Chondrocyte (in vitro differentiated cells): ENCODE data around the gene LDLRAD4. TPM values are rescaled to one million over a fixed set of nuclear protein-coding genes. Genes with fewer than 3 reads are reported as not detected.

Experiments
- DNase-seq: peaks from one replicate; pipeline ENCODE4 v3.0.0; 2021; ENCODE audit warnings: mixed read lengths, low spot score
- H3K27ac Mint-ChIP-seq: one replicate; pipeline ENCODE4 v1.8.0; 2021; ENCODE audit warnings: mild to moderate bottlenecking, moderate library complexity, mixed read lengths; ENCODE audit not compliant: unreplicated experiment
- H3K27me3 Mint-ChIP-seq: 2 replicates; pipeline ENCODE4 v1.8.0; 2021; ENCODE audit warnings: low read depth, mixed read lengths
- H3K36me3 Mint-ChIP-seq: 2 replicates; pipeline ENCODE4 v1.8.0; 2021; ENCODE audit warnings: low read depth, mixed read lengths
- H3K4me1 Mint-ChIP-seq: 2 replicates; pipeline ENCODE4 v1.8.0; 2021; ENCODE audit warnings: low read depth, mild to moderate bottlenecking, mixed read lengths
- H3K4me3 Mint-ChIP-seq: one replicate; pipeline ENCODE4 v1.8.0; 2021; ENCODE audit warnings: mild to moderate bottlenecking, moderate library complexity, mixed read lengths; ENCODE audit not compliant: unreplicated experiment
- H3K9me3 Mint-ChIP-seq: 2 replicates; pipeline ENCODE4 v1.8.0; 2021; ENCODE audit warnings: low read depth, mixed read lengths
- total RNA-seq: library from RNA; stranded (reverse); gene quantifications from 3 replicates; pipeline ENCODE4 v1.2.1, GENCODE V29; 2021
- TF ChIP-seq, protein P1 (sequence below): fragments of 200-600 bp; sonication (generic); IDR thresholded peaks from 2 replicates; pipeline ENCODE4 v1.5.0; 2021; ENCODE audit warnings: antibody characterized with exemption, mild to moderate bottlenecking, moderate library complexity

Gene LDLRAD4
- total RNA-seq, 1 donor from 2014 or later: 80.5 TPM

DNA sequence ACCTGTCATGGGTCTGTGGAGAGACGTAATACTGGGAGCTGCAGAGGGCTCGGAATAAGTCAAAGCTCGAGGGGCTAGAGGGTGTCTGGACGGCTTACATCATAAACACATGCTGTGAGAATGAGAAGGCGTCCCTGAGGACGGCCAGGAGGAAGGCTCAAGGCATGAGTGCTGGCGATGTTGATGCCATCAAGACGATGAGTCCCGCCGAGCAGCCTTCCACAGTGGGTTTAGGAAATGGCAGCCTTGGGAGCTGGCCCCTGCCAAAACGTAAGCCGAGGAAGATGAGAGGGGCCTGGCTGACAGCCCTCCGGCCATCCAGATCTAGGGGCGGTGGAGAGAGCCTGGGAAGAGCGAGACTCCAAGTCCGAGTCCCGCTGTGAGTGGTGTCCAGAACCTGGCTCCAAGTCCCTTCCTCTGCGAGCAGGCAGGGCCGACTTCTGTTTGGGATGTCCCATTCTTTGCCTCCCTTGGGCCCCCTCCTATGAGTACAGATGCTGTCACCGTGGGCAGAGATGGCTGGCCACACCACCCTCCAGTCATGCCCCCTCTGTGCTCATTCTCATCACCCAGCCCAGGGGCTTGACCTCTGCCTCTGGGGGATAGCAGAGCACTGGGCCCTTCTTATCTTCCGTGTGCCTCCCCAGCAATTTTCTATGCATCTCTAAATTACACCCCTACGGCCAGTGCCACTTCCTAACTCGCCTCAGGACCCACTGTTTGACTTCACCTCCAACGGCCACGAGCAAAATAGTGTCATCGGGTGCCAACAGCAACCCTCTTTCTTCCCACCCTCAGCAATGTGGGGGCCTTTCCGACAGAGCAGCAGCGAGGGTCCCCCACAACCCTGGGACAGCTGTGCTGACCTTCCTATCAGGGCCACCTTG is 332.1 kb downstream of the LDLRAD4 start:
- peak; percentile 75 for DNase-seq
- Mint-ChIP-seq H3K27ac (no peak overlapping the region), H3K36me3 (peaks cover 3% of the 10 kb centered on the region), H3K4me1 (peaks cover 37% of the 10 kb centered on the region), H3K4me3 (no peak overlapping the region), H3K9me3 (no peaks in the 10 kb centered on the region), H3K27me3 (no peaks in the 10 kb centered on the region)
- TF ChIP-seq, protein P1, sequence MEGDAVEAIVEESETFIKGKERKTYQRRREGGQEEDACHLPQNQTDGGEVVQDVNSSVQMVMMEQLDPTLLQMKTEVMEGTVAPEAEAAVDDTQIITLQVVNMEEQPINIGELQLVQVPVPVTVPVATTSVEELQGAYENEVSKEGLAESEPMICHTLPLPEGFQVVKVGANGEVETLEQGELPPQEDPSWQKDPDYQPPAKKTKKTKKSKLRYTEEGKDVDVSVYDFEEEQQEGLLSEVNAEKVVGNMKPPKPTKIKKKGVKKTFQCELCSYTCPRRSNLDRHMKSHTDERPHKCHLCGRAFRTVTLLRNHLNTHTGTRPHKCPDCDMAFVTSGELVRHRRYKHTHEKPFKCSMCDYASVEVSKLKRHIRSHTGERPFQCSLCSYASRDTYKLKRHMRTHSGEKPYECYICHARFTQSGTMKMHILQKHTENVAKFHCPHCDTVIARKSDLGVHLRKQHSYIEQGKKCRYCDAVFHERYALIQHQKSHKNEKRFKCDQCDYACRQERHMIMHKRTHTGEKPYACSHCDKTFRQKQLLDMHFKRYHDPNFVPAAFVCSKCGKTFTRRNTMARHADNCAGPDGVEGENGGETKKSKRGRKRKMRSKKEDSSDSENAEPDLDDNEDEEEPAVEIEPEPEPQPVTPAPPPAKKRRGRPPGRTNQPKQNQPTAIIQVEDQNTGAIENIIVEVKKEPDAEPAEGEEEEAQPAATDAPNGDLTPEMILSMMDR: no peak

DNA sequence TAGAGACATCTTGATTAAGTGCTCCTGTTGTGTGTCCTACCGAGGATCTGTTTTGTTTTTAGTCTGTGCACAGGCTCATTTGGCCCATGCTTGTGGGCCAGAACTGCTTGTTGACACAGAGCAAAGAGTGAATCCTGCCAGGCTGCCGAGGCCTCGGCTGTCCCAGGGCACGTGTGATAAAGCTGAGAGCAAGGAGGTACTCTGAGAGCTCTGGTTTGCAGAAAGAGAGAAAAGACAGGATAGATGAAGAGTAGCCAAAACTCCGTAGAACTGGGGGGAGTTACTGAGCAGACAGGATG is 332.7 kb downstream of the LDLRAD4 start:
- Mint-ChIP-seq H3K4me1 (peaks cover 43% of the 10 kb centered on the region), H3K36me3 (peaks cover 3% of the 10 kb centered on the region), H3K9me3 (no peaks in the 10 kb centered on the region), H3K27ac (no peak overlapping the region), H3K27me3 (no peaks in the 10 kb centered on the region), H3K4me3 (no peak overlapping the region)
- TF ChIP-seq, protein P1: no peak
- DNase-seq: peak; percentile 40

DNA sequence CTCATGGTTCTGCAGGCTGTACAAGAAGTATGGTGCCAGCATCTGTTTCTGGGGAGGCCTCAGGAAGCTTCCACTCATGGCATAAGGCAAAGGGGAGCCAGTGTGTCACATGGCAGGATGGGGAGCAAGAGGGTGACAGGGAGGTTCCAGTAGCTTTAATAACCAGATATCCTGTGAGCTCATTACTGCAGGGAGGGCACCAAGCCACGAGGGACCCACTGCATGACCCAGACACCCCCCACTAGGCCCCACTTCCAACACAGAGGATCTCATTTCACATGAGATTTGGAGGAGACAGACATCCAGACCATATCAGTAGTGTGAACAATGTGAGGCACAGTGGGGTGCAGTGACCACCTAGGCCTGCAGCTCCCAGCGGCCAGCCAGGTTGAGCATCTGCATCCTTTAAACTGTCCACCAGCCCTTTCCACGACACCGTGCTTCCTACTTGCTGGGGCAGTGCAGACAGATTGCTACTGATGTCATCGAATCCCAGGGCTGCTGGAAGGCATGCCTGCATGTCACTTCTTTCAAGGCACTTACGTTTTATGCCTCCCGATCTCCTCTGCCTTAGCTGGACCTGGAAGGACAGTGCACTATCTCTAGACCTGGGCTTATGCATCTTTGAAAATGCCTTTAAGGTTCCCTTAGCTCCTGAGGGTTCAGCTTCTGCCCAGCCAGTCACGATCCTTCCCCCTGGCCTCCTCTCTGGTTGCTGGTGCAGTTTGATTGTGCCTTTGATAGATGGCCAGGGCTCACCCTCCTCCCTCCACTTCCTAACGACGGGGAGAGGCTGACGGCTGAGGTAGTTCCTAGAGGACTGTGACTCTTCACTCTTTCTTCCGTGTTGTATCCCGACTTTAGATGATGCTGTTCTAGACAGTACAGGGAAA is 333.5 kb downstream of the LDLRAD4 start:
- H3K27ac Mint-ChIP-seq: no peak overlapping the region
- H3K36me3 Mint-ChIP-seq: peaks cover 3% of the 10 kb centered on the region
- DNase-seq: peak; percentile 46
- H3K4me3 Mint-ChIP-seq: no peak overlapping the region
- peaks cover 47% of the 10 kb centered on the region for H3K4me1 Mint-ChIP-seq
- TF ChIP-seq, protein P1: no peak
- H3K27me3 Mint-ChIP-seq: no peaks in the 10 kb centered on the region
- H3K9me3 Mint-ChIP-seq: no peaks in the 10 kb centered on the region

DNA sequence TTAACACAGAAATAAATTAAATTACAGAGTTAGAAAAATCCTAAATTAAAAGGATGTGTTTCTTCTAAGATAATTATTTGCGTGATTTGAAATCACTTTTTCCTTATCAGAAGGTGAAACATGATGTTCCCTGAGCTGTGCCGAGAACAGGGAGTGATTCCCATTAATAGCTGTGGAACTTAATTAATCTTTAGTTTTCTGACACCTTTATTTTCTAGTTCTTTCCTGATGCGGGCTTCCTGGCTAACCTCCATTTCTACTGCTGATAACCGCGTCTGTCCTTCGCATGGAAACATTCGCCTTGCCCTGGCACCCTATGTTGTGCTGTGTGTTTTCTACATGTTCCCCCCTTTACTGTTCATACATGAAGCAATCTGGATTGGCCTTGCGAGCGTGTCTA is 334.9 kb downstream of the LDLRAD4 start:
- no peak for DNase-seq
- no peaks in the 10 kb centered on the region for H3K9me3 Mint-ChIP-seq
- H3K27me3 Mint-ChIP-seq: no peaks in the 10 kb centered on the region
- H3K4me1 Mint-ChIP-seq: peaks cover 50% of the 10 kb centered on the region
- no peak overlapping the region for H3K4me3 Mint-ChIP-seq
- no peak overlapping the region for H3K27ac Mint-ChIP-seq
- TF ChIP-seq, protein P1: no peak
- H3K36me3 Mint-ChIP-seq: peaks cover 3% of the 10 kb centered on the region

DNA sequence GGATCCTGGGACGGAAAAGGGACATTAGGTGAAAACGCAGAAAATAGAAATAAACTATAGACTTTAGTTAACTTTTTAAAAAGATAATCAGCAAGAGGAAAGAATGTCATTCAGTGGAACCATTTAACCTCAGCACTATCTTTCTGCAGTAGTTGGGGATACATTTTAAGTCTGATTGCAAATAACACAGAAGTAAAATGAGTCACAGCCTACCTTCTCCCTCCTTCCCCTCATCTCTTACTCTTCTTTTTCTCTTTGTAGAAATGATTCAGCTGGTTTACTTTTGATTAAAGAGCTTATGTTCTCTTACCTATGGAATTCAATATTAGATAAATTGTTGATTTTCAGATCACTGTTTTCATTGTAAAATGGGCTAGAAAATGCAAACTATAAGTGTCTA is 336.6 kb downstream of the LDLRAD4 start:
- H3K4me1 Mint-ChIP-seq: peaks cover 33% of the 10 kb centered on the region
- TF ChIP-seq, protein P1: no peak
- no peak overlapping the region for H3K4me3 Mint-ChIP-seq
- H3K9me3 Mint-ChIP-seq: no peaks in the 10 kb centered on the region
- H3K36me3 Mint-ChIP-seq: peaks cover 2% of the 10 kb centered on the region
- DNase-seq: no peak
- H3K27me3 Mint-ChIP-seq: no peaks in the 10 kb centered on the region
- H3K27ac Mint-ChIP-seq: no peak overlapping the region
